ENCODE data around the gene PFDN2.

The PFDN2 gene

GRCh38 chr1:161117759-161118581, at the start of gene PFDN2, which contains the start of gene NIT1:
PFDN2 (minus strand) TSS chr1:161118037; CDS start chr1:161118026, 11 bp downstream.
NIT1 (plus strand) TSS chr1:161118105; CDS start chr1:161118177, 72 bp downstream.
- peak; percentile 86 for DNase-seq

DNA sequence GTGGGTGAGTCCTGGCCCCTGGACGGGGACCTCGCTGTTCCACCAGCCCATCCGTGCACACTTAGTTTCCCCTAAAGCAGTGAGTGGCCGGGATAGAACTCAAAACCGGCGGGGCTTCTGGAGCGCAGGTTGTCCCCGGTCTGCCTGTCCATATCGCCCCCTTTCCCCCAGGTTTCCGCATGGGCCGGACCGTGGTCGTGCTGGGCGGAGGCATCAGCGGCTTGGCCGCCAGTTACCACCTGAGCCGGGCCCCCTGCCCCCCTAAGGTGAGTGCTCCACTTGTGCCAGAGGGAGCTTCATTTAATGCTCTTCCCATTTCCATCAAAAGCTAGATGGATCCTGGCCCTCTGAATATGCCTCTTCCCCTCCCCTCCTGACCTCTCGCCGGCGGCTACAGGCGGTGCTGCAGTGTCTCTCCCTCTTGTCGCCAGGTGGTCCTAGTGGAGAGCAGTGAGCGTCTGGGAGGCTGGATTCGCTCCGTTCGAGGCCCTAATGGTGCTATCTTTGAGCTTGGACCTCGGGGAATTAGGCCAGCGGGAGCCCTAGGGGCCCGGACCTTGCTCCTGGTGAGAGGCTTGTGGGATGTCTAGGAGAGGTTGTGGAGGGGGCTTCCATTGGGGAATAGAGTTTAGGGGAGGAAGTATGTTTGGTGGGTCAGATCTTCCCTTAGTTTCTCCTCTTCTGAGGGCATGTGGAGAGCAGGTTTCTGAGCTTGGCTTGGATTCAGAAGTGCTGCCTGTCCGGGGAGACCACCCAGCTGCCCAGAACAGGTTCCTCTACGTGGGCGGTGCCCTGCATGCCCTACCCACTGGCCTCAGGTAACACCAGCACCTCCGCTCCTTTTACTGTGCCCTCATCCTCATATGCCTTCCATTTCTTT, 49.1 kb upstream of the PFDN2 start:
- DNase-seq: no peak

DNA sequence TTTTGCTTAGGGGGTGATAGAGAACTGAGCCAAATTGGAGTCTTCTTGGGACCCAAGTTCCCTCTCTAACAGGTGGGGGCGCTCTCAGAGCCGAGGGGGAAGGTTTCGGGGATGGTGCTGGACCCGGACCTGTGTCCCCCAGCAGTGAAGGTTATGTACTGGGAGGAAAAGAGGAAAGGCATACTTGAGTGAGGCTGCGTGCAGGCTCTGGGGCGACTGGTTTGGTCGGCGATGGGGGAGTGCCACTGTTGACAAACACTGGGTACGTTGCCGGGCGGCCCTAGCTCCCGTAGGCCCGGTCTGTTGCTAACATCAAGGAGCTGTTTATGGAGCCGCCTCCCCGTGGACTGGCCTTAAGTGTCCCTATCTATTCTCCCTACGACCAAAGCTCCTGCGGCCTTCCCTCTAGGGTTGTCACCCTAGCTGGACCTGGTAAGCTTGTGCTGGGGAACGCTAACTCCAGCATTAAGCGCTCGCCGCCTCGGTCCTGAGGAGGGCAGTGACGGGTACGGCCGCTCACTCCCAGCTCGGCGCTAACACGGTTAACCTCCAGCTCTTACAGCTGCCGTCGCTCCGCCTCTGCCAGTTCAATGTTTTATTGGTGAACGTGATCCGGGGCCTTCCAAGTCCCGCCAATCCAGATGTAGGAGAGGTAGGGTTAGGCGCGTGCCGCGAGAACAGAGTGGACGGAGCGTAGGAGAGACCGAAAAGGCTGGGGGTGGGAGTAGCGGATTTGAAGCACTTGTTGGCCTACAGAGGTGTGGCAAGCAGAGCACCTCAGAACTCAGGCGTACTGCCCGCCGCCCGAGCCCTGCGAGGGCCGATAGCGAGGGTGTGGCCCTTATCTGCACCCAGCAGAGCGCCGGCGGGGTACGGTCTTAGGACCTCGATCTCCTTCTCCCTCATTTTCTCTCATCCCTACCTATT, 48.2 kb upstream of the PFDN2 start, which contains the start of gene PPOX:
TSS of gene PPOX (plus strand) at position 685 of the 927 bp plus-strand sequence. CDS start 422 bp downstream, outside the sequence.
- peak; percentile 94 for DNase-seq

DNA sequence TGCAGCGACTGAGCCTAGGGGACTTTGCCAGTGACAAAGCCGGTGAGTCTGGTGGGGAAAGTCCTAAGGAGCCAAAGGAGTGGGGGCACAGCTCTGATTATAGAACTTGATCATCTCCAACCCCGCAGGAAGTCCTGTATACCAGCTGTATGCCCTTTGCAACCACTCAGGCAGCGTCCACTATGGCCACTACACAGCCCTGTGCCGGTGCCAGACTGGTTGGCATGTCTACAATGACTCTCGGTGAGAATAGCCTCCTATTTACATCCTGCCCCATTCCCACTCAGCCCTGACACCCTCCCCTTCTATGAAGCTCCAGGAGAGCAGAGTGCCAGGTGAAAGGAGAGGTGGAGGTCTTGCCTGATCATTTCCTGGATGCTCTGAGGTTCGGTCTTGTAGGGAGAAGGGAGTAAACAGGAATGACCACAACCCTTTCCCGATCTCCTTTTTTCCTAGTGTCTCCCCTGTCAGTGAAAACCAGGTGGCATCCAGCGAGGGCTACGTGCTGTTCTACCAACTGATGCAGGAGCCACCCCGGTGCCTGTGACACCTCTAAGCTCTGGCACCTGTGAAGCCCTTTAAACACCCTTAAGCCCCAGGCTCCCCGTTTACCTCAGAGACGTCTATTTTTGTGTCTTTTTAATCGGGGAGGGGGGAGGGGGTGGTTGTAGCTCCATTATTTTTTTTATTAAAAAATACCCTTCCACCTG, 47.2 kb upstream of the PFDN2 start:
- no peak for DNase-seq

- DNase-seq: no peak
Observed at GRCh38 chr1:161163793-161164192, 46.0 kb upstream of the PFDN2 start.

DNA sequence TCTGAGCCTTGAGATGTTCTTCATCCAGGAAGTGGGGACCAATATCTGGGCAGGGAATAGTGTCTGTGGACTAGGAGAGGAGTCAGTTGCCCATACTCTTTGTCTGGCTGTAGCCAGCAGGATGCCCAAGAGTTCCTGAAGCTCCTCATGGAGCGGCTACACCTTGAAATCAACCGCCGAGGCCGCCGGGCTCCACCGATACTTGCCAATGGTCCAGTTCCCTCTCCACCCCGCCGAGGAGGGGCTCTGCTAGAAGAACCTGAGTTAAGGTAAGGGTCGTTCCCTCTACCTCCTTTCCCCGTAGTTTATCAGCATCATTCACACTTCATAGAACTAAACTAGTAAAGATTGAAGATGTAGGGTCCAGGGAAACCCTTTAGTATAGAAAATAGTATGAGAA, 45.0 kb upstream of the PFDN2 start:
- DNase-seq: no peak

GRCh38 chr1:161162052-161162451, 44.2 kb upstream of the PFDN2 start:
- no peak for DNase-seq

DNA sequence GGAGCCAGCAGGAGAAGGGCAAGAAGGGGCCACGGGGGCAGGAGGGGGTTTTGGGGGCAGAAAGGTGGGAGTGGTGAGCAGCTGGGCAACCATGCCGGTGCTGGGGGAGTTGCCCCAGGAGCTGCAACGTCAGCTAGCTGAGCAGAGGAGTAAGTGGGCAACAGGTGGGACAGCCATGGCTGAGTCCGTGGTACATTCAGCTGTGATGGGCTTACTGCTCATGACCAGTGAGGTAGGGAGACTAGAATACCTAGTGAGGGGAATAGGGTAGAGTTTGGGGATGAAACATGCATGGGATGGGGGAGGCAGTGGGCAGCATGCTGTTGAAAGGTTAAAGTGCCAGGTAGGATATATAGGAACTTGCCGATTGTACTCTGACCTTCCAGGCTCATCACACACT, 43.8 kb upstream of the PFDN2 start:
- DNase-seq: no peak

- no peak for DNase-seq
Observed at GRCh38 chr1:161160671-161161145, 42.9 kb upstream of the PFDN2 start.

GRCh38 chr1:161159913-161160243, 42.0 kb upstream of the PFDN2 start:
- no peak for DNase-seq

GRCh38 chr1:161159087-161159912, 41.5 kb upstream of the PFDN2 start, which contains the start of gene USP21:
USP21 (plus strand) TSS chr1:161159500; CDS start chr1:161160641, 1,141 bp downstream.
- peak; percentile 94 for DNase-seq

DNA sequence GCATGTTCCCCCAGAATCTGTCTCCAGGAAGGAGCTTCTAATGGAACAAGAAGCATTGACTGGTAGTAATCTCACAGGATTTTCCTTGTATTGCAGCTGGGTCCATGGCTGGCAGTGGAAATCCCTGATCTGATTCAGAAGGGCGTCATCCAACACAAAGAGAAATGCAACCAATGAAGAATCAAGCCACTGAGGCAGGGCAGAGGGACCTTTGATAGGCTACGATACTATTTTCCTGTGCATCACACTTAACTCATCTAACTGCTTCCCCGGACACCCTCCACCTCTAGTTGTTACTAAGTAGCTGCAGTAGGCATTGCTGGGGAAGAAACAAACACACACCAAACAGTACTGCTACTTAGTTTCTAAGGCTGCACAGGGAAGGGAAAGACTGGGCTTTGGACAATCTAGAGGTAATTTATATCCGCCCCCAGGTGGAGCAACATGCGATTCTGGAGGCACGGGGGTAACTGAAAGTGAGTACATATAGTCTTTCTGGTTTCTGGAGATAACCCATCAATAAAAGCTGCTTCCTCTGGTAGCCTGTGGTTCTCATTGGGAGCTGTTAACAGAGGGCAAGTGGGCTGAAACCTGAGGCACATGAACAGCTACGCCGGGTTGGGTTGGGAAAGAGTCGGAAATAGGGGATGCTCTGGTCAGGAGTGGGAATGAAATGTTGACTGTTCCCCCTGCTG, 40.6 kb upstream of the PFDN2 start:
- no peak for DNase-seq

DNA sequence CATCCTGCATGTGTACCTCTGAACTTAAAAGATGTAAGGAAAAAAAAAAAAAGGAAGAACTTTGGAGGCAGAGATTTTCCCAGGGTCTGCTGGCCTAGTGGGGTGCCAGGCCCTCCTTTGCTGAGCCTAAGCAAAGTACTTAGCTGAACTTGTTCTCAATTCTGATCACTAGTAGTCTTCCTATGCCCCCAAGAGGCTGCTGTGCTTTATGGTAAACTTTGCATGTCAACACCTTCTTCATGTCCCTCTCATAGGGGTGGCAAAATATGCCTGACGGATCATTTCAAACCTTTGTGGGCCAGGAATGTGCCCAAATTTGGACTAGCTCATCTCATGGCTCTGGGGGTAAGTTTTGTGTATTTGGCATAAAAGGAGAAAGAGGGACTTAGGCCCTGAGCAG, 40.0 kb upstream of the PFDN2 start:
- DNase-seq: no peak

GRCh38 chr1:161153682-161154337, 36.0 kb upstream of the PFDN2 start, which contains the start of gene UFC1:
UFC1 (plus strand) TSS chr1:161153978; CDS start chr1:161153998, 20 bp downstream.
- DNase-seq: peak; percentile 85

- DNase-seq: no peak
Observed at GRCh38 chr1:161153176-161153575, 35.3 kb upstream of the PFDN2 start.

DNA sequence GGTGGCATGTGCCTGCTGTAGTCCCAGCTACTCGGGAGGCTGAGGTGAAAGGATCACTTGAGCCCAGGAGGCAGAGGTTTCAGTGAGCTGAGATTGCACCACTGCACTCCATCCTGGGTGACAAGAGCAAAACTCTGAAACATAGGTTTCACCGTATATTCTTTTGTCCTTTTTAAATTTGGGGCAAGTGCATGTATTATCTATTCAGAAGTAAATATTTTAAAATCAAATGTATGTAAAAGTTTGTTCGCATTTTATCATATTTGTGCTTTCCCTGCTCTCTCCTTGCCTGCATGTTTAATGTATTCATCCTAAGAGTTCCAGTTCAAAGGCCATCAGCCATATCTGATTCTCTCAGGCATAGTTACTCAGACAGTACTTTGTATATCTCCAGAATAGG, 28.0 kb upstream of the PFDN2 start:
- no peak for DNase-seq

DNA sequence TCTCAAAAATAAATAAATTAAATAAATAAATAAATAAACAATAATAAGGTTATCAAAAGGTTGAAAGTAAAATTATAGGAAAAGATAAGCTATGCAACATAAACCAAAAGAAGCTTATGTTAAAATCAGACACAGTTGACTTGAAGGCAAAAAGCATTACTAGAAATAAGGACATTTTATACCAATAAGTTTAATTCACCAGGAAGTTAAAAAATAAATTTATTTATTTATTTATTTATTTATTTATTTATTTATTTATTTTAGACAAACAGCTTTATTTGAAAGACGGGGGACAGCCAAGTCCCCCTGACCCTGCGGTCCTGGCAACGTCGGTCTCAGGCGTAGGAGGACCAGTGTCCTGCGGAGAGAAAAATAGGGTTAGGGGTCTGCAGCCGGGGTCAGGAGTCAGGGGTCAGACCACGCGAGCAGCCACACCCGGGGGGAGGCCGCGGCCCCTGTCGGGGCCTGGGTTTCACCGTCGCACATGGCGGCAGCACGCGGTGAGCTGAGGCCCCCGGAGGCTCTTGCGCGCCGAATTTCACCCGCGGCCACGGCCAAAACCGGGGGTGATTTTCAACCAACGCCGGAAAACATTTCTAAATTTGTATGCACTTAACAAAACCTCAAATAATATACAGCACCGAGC, 23.0 kb upstream of the PFDN2 start:
- no peak for DNase-seq

GRCh38 chr1:161139766-161140165, 21.9 kb upstream of the PFDN2 start:
- peak; percentile 54 for DNase-seq

- no peak for DNase-seq
Observed at GRCh38 chr1:161138431-161138830, 20.6 kb upstream of the PFDN2 start.

Data from stimulated activated CD4-positive, alpha-beta T cell treated with anti-CD3 and anti-CD28 coated beads, Interleukin-4, amount 100 ng/mL, for 24 hours (primary cell).